K562 (cell line): ENCODE results near the gene HTR3E. TPM values are rescaled to one million over a fixed set of nuclear protein-coding genes. Genes with fewer than 3 reads are reported as not detected.

Experiments used
- DIDO1 ChIP-seq: fragments of 450-650 bp; IDR thresholded peaks from 2 replicates; pipeline ENCODE4 v1.6.1; 2016; ENCODE audit warnings: low read depth, missing biosample characterization, missing genetic modification characterization
- EGR1 ChIP-seq: fragments of 450-650 bp; conservative IDR thresholded peaks from 2 replicates; pipeline ENCODE4 v1.6.1; 2017; ENCODE audit warnings: mild to moderate bottlenecking
- ETV1 ChIP-seq: fragments of 450-650 bp; conservative IDR thresholded peaks from 2 replicates; pipeline ENCODE4 v1.6.1; 2016; ENCODE audit warnings: missing genetic modification characterization, control low read depth, low read depth, missing compliant biosample characterization
- POU5F1 ChIP-seq: fragments of 150-350 bp; IDR thresholded peaks from 2 replicates; pipeline ENCODE4 v1.6.1; 2014; ENCODE audit warnings: borderline replicate concordance, low read length, low read depth, mild to moderate bottlenecking; ENCODE audit not compliant: partially characterized antibody
- TCF7L2 ChIP-seq: fragments of 150-350 bp; IDR thresholded peaks from 2 replicates; pipeline ENCODE4 v1.6.1; 2016; ENCODE audit warnings: low read depth, mild to moderate bottlenecking, low read length, moderate library complexity
- YBX1 ChIP-seq: fragments of 450-650 bp; IDR thresholded peaks from 2 replicates; pipeline ENCODE4 v1.7.1; 2016; ENCODE audit warnings: mild to moderate bottlenecking
- ZBTB11 ChIP-seq, 3 experiments: fragments of 200-800 bp in 1 of 3; fragments of 250-450 bp in 1 of 3; fragments of 450-650 bp in 1 of 3; sonication (Bioruptor Pico) in 1 of 3; sonication (Bioruptor generic) in 1 of 3; formaldehyde crosslinking in 1 of 3; IDR thresholded peaks; 2 replicates each; pipeline versions ENCODE4 v1.6.1 to v1.8.0; 2016 to 2022; ENCODE audit warnings: mild to moderate bottlenecking in 2 of 3, missing genetic modification characterization in 2 of 3, missing compliant biosample characterization in 1 of 3, moderate library complexity in 1 of 3
- ZNF583 ChIP-seq: fragments of 250-450 bp; sonication (Bioruptor Pico); IDR thresholded peaks from 2 replicates; pipeline ENCODE4 v1.4.0; 2020
- ZNF75A ChIP-seq: fragments of 450-650 bp; formaldehyde crosslinking; IDR thresholded peaks from 2 replicates; pipeline ENCODE4 v1.4.0; 2020; ENCODE audit warnings: mild to moderate bottlenecking
- ZNF785 ChIP-seq: fragments of 250-450 bp; sonication (Bioruptor Pico); IDR thresholded peaks from 2 replicates; pipeline ENCODE4 v1.4.0; 2020; ENCODE audit warnings: mild to moderate bottlenecking
- polyA plus RNA-seq, 8 experiments: library from polyadenylated mRNA; depleted of rRNA in 4 of 8; stranded (reverse) in 5 of 8; unstranded in 3 of 8; fragments of >200 nt; fragmentation: Nextera tagmentation in 2 of 8; fragmentation: Illumina TruSeq in 1 of 8; extraction: Ambion mirVana in 2 of 8; extraction: Trizol in 1 of 8; gene quantifications; 2 replicates each; pipeline versions ENCODE4 v1.2.1 to v1.2.3, GENCODE V29; 2011 to 2014; ENCODE audit warnings: inconsistent platforms in 1 of 8, missing spikeins in 1 of 8
- total RNA-seq, 7 experiments: library from RNA; depleted of rRNA in 6 of 7; stranded (reverse); fragments of >200 nt in 6 of 7; fragmentation: Illumina TruSeq in 2 of 7; extraction: Trizol in 2 of 7; gene quantifications; 2 replicates each; pipeline versions ENCODE4 v1.2.1 to v1.2.3, GENCODE V29; 2011 to 2021; ENCODE audit warnings: low replicate concordance in 1 of 7
- TF ChIP-seq, protein P1 (sequence below): fragments of 450-650 bp; formaldehyde crosslinking; IDR thresholded peaks from 2 replicates; pipeline ENCODE4 v1.4.0; 2020; ENCODE audit warnings: mild to moderate bottlenecking, moderate library complexity
- TF ChIP-seq, protein P2 (sequence below): fragments of 450-650 bp; IDR thresholded peaks from 2 replicates; pipeline ENCODE4 v1.6.1; 2016; ENCODE audit warnings: low read depth, mild to moderate bottlenecking, moderate library complexity

The HTR3E gene
- total and polyA plus RNA-seq, 9 of the 15 experiments (the other 6 are each of a cell fraction or from before 2014, with no cell fraction given) = not detected

DNA sequence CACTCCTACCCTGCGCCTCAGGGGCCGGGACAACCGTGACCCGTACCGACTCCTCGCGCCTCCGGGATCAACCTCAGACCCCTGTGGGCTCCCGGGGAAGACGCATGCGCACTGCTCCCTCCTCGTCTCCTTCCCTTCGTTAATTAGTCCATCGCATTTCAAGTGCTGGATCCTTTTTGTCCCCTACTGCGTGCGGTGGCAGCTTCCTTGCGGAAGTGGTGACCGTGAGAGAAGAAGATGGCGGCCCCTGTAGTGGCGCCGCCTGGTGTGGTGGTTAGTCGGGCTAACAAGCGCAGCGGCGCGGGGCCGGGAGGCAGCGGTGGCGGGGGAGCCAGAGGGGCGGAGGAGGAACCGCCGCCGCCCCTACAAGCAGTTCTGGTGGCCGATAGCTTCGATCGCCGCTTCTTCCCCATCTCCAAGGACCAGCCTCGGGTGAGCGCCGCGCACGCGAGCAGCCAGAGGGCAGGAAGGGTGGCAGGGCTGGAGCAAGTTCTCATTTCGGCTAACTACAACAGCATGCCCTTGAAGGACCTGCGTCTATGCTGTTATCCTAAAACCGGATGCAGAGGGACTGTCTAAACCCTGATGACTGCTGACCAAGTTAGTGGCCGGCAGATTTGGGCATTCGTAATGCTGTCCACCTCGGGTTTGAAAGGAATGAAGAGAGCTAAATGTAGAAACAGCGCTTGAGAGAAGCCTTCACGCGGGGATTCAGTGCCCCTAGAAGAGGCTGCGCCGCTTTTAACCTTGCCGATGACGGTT, 38.5 kb downstream of the HTR3E start, which contains the start of gene EIF2B5 (continued):
- peak; percentile 100 for TF ChIP-seq POU5F1
- peak; percentile 39; the same call in 1 of the 2 replicates for TF ChIP-seq ZNF583
- TF ChIP-seq ZNF785 = no peak
- peak; percentile 91 for TF ChIP-seq DIDO1 (tag)
- TF ChIP-seq, protein P1, sequence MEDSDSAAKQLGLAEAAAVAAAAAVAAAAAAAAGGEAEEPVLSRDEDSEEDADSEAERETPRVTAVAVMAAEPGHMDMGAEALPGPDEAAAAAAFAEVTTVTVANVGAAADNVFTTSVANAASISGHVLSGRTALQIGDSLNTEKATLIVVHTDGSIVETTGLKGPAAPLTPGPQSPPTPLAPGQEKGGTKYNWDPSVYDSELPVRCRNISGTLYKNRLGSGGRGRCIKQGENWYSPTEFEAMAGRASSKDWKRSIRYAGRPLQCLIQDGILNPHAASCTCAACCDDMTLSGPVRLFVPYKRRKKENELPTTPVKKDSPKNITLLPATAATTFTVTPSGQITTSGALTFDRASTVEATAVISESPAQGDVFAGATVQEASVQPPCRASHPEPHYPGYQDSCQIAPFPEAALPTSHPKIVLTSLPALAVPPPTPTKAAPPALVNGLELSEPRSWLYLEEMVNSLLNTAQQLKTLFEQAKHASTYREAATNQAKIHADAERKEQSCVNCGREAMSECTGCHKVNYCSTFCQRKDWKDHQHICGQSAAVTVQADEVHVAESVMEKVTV (CRISPR knock-in tag) = 0 out of 2 replicates have a peak, but pooled peaks have one; percentile 11
- TF ChIP-seq ETV1 = peak; percentile 92
- no peak for TF ChIP-seq EGR1
- no peak for TF ChIP-seq TCF7L2
- TF ChIP-seq ZBTB11 (CRISPR knock-in tag; IDR thresholded peaks at IDR 0.05) = no peak; a peak in 1 of 6 replicates
- TF ChIP-seq, protein P2, sequence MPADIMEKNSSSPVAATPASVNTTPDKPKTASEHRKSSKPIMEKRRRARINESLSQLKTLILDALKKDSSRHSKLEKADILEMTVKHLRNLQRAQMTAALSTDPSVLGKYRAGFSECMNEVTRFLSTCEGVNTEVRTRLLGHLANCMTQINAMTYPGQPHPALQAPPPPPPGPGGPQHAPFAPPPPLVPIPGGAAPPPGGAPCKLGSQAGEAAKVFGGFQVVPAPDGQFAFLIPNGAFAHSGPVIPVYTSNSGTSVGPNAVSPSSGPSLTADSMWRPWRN = no peak
- no peak for TF ChIP-seq YBX1
- TF ChIP-seq ZNF75A (CRISPR knock-in tag) = no peak
